Fibroblast of lung (primary cell): ENCODE measurements around the gene MYRIP.

ENCODE experiments used
- EZH2 ChIP-seq: IDR thresholded peaks from 2 replicates; pipeline ENCODE4 v1.5.1; 2012; ENCODE audit warnings: low read length, control low read depth, mild to moderate bottlenecking; ENCODE audit errors: missing control alignments
- TF ChIP-seq, protein P1 (sequence below), 2 donors: IDR thresholded peaks in 1 of 2; conservative IDR thresholded peaks in 1 of 2; 1 replicate in 1 of 2; 2 replicates in 1 of 2; pipeline ENCODE4 v1.5.1; 2011 to 2012; ENCODE audit warnings: low read length in 2 of 2, control low read depth in 1 of 2, inconsistent platforms in 1 of 2, low read depth in 1 of 2, mild to moderate bottlenecking in 1 of 2

DNA sequence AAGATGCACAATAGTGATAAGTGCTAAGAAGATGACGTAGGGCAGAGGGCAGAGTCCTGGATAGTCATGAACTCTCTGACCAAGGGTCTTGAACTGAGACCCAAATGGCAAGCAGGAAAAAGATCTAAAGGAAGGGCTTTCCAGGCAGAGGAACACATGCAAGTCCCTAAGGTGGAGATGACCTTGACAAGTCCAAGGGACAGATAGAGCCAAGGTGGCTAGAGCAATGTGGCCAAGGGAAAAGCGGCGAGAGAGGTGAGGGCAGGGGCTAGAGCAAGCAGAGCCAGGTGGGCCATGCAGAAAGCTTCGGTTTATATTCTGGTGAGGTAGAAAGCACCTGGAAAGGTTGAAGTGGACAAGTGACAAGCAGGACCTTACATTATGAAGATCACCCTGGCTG is 414.4 kb downstream of the MYRIP start:
- TF ChIP-seq, protein P1, sequence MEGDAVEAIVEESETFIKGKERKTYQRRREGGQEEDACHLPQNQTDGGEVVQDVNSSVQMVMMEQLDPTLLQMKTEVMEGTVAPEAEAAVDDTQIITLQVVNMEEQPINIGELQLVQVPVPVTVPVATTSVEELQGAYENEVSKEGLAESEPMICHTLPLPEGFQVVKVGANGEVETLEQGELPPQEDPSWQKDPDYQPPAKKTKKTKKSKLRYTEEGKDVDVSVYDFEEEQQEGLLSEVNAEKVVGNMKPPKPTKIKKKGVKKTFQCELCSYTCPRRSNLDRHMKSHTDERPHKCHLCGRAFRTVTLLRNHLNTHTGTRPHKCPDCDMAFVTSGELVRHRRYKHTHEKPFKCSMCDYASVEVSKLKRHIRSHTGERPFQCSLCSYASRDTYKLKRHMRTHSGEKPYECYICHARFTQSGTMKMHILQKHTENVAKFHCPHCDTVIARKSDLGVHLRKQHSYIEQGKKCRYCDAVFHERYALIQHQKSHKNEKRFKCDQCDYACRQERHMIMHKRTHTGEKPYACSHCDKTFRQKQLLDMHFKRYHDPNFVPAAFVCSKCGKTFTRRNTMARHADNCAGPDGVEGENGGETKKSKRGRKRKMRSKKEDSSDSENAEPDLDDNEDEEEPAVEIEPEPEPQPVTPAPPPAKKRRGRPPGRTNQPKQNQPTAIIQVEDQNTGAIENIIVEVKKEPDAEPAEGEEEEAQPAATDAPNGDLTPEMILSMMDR (conservative IDR thresholded peaks at IDR 0.05 in 1 of 2, IDR thresholded peaks at IDR 0.05 in 1 of 2; ENCODE audit: low read depth in 1 of 2, low read length in 2 of 2) = no peak
- TF ChIP-seq EZH2 = no peak
